A204.1 (cell line): Measurements from ENCODE around the gene DDX6.
"Not testable (repeated sequence)": the region's sequence is repeated elsewhere in the genome, so short reads cannot be mapped to it uniquely, and the experiment has no call there.

ENCODE experiments used
- FAIRE-seq: peaks from 2 replicates; lab custom pipeline; 2012; peaks lifted over from hg19 to GRCh38; lab: Jason Lieb, UNC

Gene DDX6

GRCh38 chr11:118791961-118792569, 1.1 kb upstream of the DDX6 start:
- FAIRE-seq = no peak

- FAIRE-seq = no peak
Measured at GRCh38 chr11:118790357-118791110, 430 bp downstream of the DDX6 start.

DNA sequence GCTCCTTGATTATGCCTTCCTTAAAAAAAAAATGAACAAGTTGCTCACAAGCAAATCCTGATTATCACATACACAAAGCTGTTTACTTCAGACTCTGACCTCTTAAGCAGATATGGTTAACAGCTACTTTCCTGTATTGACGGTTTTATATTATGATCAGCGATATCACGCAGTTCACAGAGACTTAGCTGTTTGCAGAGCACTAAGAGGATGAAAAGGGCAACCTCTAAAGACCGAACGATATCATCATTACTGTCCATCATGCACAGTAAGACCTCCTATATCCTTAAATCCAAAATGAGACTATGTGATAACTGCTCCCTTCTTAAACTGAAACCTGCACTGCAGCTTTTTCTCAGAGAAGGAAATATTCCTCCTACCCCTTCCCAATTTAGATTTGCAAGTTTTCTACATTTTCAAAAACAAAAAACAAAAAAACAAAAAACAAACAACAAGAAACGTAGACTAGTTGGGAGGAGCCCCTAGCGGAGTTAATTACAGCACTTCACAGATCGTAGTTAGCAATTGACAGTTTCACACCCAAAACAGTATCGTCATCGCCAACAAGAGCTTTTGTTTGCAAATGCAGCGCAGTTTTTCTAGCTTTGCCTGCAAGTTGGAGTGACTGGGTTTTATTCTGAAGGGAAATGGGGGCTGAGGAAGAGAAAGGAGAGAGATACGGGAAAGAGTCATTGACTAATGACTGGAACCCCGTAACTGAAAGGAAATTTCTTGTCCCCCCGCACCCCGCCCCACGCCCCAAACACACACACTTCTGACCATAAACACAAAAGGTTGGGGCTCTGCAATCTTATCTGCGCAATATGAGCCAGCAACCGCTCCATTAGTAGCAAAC, 1.2 kb downstream of the DDX6 start:
- FAIRE-seq = no peak

- no peak for FAIRE-seq
Measured at GRCh38 chr11:118786657-118787056, 4.3 kb downstream of the DDX6 start.

DNA sequence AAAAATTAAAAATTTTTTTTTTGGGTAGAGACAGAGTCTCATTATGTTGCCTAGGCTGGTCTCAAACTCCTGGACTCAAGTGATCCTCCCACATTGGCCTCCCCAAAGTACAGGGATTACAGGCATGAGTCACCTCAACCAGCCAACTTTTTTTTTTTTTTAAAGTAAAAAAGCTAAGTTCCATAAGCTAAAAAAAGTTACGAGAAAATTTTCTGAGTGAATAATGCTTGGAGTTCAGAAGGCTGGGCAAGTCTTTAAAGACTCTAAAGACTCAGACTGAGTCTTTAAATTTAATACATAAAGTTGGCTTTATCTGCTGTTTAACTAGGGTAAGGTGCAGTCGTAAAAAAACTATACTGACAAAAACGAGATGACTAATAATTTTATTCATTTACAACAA, 5.6 kb downstream of the DDX6 start:
- FAIRE-seq = no peak

DNA sequence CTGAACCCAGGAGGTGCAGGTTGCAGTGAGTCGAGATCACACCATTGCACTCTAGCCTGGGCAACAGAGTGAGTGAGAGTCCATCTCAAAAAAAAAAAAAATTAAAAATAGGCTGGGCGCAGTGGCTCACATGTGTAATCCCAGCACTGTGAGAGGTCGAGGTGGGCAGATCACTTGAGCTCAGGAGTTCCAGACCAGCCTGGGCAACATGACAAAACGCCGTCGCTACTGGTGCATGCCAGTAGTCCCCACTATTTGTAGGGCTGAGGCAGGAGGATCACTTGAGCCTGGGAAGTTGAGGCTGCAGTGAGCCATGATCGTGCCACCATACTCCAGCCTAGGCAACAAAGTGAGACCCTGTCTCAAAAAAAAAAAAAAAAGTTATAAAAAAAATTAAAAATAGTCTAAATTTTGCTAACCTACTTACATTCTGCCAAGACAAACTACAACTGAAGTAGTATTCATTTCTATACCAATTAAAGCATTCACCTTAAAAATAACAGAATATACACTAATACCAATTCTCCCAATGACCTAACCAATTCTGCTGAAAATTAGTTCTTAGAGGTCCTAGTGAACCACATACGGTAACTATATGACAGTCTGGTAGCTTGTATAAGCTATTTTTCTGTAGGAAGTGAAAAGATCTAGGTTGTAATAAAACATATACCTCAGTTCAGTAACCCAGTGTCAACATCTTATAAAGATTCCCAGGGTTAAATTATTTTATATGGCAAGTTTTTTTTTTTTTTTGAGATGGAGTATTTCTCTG, 7.1 kb downstream of the DDX6 start:
- no peak for FAIRE-seq

GRCh38 chr11:118783324-118783723, 7.6 kb downstream of the DDX6 start:
- not testable (repeated sequence) for FAIRE-seq

GRCh38 chr11:118778898-118779297, 12.1 kb downstream of the DDX6 start:
- no peak for FAIRE-seq

GRCh38 chr11:118774032-118774431, 16.9 kb downstream of the DDX6 start:
- no peak for FAIRE-seq

- no peak for FAIRE-seq
Measured at GRCh38 chr11:118771547-118772288, 19.2 kb downstream of the DDX6 start.

- no peak for FAIRE-seq
Measured at GRCh38 chr11:118768690-118769089, 22.3 kb downstream of the DDX6 start.

- FAIRE-seq = no peak
Measured at GRCh38 chr11:118766035-118766434, 24.9 kb downstream of the DDX6 start.

- not testable (repeated sequence) for FAIRE-seq
Measured at GRCh38 chr11:118765095-118765691, 25.8 kb downstream of the DDX6 start.

DNA sequence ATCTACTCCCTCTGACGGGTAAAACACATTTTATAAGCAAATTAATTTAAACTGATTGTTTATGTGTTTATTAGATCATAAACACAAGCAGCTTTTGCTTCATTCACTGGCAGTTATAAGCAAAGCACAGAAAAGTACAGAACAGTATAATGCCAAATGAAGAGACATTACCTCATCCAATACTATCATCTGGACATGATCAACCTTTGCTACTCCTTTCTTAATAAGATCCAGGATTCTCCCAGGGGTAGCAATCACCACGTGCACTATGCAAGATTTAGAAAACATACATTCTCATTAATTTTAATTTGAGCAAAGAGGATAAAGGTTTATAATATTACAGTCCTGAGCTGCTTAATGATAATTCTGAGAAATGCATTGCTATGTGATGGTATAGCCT, 27.9 kb downstream of the DDX6 start:
- no peak for FAIRE-seq

- FAIRE-seq = not testable (repeated sequence)
Measured at GRCh38 chr11:118761981-118762380, 29.0 kb downstream of the DDX6 start.

DNA sequence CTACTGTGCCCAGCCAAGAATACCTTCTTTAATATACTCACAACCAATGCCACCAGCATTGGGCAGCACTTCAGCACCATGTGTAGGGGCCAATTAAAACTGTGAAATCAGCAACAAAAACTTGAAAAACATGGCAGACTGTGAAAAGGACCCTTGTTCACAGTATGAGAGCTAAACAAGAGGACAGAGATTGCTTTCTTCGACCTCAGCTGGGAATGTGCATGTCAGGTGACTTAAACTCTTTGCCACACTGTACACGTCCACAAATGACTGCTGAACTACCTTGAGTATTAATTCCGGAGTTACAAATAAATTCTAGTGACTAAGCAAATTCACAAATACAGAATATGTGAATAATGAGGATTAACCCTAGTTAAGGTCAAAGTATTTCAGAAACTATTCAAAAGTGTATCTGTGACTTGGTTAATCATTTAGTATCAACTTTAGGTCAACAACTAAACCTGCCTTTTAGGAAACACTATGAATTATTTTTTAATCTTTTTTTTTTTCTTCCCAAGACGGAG, 33.0 kb downstream of the DDX6 start:
- no peak for FAIRE-seq

DNA sequence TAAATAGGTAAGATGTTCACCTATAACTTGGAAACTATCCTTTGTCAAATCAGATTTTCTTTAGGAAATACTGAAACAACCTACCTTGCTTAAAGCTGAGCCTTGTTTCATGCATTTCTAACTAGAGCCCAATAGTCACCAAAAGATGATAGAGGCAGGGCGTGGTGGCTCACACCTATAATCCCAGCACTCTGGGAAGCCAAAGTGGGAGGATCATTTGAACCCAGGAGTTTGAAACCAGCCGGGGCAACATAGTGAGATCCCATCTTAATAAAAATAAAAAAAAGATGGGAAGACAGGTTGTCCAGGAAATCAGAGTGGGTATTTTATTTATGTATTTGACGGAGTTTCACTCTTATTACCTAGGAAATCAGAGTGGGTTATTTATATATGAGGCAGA, 38.3 kb downstream of the DDX6 start:
- FAIRE-seq = no peak

GRCh38 chr11:118749429-118749828, 41.5 kb downstream of the DDX6 start:
- FAIRE-seq = no peak

GRCh38 chr11:118748056-118748455, 42.9 kb downstream of the DDX6 start:
- FAIRE-seq = no peak

- FAIRE-seq = no peak
Measured at GRCh38 chr11:118746988-118747585, 43.9 kb downstream of the DDX6 start.

DNA sequence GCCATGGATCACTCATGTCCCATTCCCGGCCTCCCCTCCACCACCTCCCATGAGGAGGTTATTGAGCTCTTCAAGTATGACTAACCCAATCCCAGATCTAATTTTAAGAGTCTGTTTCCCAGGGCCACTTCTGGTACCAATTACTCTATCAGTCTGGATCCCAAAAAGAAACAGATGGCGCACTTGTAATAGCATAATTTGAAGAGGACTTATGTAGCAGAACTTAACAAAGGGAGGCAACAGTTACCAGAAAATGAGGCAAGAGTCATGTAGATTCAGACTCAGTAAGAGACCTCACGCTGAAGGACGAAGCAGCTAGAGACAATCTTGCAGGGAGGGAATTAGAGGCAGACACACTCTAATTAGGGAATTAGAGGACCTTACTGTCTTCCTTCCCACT, 46.9 kb downstream of the DDX6 start:
- FAIRE-seq = no peak
